Adipocyte (in vitro differentiated cells): ENCODE results near the gene CUL1.

ENCODE experiments used
- DNase-seq: peaks from one replicate; pipeline ENCODE4 v3.0.0-alpha.2; 2015; ENCODE audit warnings: low read depth
- H3K27me3 ChIP-seq: replicated peaks from 2 replicates; pipeline ENCODE4 v1.7.0; 2013; ENCODE audit warnings: mild to moderate bottlenecking, low read length, moderate library complexity; ENCODE audit not compliant: control insufficient read depth, insufficient read depth
- H3K36me3 ChIP-seq: 2 replicates; pipeline ENCODE4 v1.7.0; 2013; ENCODE audit warnings: low read length, mild to moderate bottlenecking, moderate library complexity; ENCODE audit not compliant: control insufficient read depth, insufficient read depth, severe bottlenecking
- H3K4me1 ChIP-seq: 2 replicates; pipeline ENCODE4 v1.7.0; 2013; ENCODE audit warnings: mild to moderate bottlenecking, low read length, moderate library complexity; ENCODE audit not compliant: control insufficient read depth, insufficient read depth
- H3K4me3 ChIP-seq: 2 replicates; pipeline ENCODE4 v1.7.0; 2013; ENCODE audit warnings: mild to moderate bottlenecking, low read length, moderate library complexity
- H3K9ac ChIP-seq: 2 replicates; pipeline ENCODE4 v1.7.0; 2013; ENCODE audit warnings: mild to moderate bottlenecking, low read length, moderate library complexity
- H3K9me3 ChIP-seq: 2 replicates; pipeline ENCODE4 v1.7.0; 2013; ENCODE audit warnings: mild to moderate bottlenecking, low read length, moderate library complexity; ENCODE audit not compliant: control insufficient read depth

CUL1 gene

DNA sequence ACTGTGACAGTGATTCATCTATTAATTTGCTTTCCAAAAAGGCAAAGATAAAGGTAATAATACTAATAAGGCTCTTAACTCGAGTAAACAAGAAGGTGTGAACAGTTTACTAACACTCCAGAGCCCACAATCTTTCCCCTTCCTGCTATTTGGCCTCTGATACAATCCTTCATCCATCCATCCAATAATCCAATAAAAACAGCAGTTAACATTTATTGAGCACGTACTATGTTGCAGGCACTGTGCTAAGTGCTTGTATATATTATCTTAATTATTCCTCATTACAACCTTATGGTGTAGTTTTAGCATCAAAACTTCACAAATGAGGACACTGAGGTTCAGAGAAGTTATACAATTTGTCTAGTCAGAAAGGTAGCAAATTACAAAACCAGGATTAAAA, 135.9 kb downstream of the CUL1 start:
- no peak for DNase-seq
- no peaks in the 10 kb centered on the region for H3K36me3 ChIP-seq

GRCh38 chr7:148835854-148836253, 137.2 kb downstream of the CUL1 start:
- H3K27me3 ChIP-seq = no peaks in the 10 kb centered on the region
- H3K9me3 ChIP-seq = no peaks in the 10 kb centered on the region
- H3K36me3 ChIP-seq = no peaks in the 10 kb centered on the region
- no peak for DNase-seq
- no peak overlapping the region for H3K4me3 ChIP-seq
- H3K9ac ChIP-seq = no peak overlapping the region
- H3K4me1 ChIP-seq = peaks cover 9% of the 10 kb centered on the region

More for the DNA sequence above, 135.9 kb downstream of the CUL1 start:
- H3K27me3 ChIP-seq = no peaks in the 10 kb centered on the region
- peaks cover 3% of the 10 kb centered on the region for H3K4me1 ChIP-seq
- no peaks in the 10 kb centered on the region for H3K9me3 ChIP-seq
- no peak overlapping the region for H3K9ac ChIP-seq
- H3K4me3 ChIP-seq = no peak overlapping the region

GRCh38 chr7:148838905-148839304, 140.2 kb downstream of the CUL1 start:
- Histone ChIP-seq H3K9me3 (no peaks in the 10 kb centered on the region), H3K4me1 (peaks cover 9% of the 10 kb centered on the region), H3K27me3 (no peaks in the 10 kb centered on the region), H3K36me3 (no peaks in the 10 kb centered on the region), H3K9ac (no peak overlapping the region), H3K4me3 (no peak overlapping the region)
- DNase-seq = no peak

DNA sequence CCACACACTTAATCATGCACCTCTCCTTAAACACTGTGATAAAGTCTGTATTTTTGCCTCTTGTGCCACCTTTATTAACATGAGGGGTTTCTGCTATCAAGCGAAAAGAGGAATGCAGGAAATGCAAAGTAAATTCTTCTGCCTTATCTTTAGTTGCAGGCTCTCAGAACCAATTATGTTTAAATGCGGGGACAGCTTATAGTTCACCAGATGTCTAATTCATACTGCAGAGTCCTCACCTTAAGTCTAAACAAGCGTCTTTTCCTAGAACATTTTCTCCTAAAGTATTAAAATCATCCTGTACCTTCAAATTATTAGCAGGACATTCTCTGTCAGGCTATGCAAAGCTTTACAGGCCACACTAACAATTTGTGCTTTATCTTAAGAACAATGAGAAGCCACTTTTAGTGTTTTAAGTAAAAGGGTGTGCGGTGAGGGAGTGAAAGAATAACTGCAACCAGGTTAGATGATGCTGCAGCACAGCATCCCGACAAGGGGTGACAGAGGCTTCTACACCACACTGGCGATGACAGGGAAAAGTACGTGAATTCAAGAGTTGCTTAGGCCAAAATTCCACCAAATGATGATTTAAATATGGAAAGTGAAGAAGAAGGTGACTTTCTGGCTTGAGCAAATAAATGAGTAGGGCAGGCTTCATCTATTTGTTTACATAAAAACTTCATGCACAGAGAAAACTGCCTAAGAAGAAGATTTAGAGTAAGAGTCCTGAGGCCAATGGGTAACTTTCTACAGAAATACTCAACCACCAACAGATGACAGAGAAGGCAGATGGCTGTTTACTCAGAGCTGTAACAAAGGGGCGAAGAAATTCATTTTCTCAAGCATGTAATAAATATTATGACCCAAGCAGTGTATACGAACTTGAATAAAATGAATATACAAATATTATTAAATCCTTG, 149.4 kb downstream of the CUL1 start:
- Histone ChIP-seq H3K4me1 (peaks cover 20% of the 10 kb centered on the region), H3K36me3 (no peaks in the 10 kb centered on the region), H3K9ac (no peak overlapping the region), H3K27me3 (no peaks in the 10 kb centered on the region), H3K4me3 (no peak overlapping the region), H3K9me3 (no peaks in the 10 kb centered on the region)
- DNase-seq = no peak

- Histone ChIP-seq H3K9ac (peak overlapping the region; percentile 36), H3K36me3 (no peaks in the 10 kb centered on the region), H3K4me3 (no peak overlapping the region), H3K9me3 (no peaks in the 10 kb centered on the region), H3K4me1 (peaks cover 20% of the 10 kb centered on the region), H3K27me3 (no peaks in the 10 kb centered on the region)
- peak; percentile 22 for DNase-seq
These were observed 150.8 kb downstream of the CUL1 start for GRCh38 chr7:148849393-148850098.

DNA sequence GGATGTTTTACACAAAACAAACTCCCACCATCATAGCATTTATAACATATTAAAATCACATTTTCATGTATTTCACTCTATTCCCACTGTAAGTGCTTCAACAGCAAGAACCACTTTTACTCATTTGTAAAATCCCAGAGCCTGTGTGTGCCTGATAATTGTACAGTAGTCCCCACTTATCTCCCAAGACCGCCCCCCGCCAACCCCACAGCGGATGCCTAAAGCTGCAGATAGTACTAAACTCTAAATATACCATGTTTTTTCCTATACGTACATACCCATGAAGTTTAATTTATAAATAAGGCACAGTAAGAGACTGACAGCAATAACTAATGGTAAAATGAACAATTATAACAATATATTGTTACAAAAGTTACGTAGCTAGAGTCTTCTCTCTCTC, 151.9 kb downstream of the CUL1 start:
- no peaks in the 10 kb centered on the region for H3K36me3 ChIP-seq
- H3K9me3 ChIP-seq = no peaks in the 10 kb centered on the region
- peaks cover 19% of the 10 kb centered on the region for H3K4me1 ChIP-seq
- DNase-seq = no peak
- no peak overlapping the region for H3K4me3 ChIP-seq
- no peak overlapping the region for H3K9ac ChIP-seq
- no peaks in the 10 kb centered on the region for H3K27me3 ChIP-seq
